Caco-2 (cell line): ENCODE results near the gene TAF12. TPM values are rescaled to one million over a fixed set of nuclear protein-coding genes. Genes with fewer than 3 reads are reported as not detected.

Experiments
- BruUV-seq: library from RNA; stranded (reverse); fragments of 400-500 nt; replicated peaks from 2 replicates; lab custom pipeline; 2021; lab: Mats Ljungman, UMichigan
- CTCF ChIA-PET: fragments of 300-600 bp; sonication (Branson Sonifier 250); formaldehyde crosslinking; loops from one replicate; lab custom pipeline; 2022; ENCODE audit warnings: antibody characterized with exemption; lab: Charles Lee
- POLR2A ChIA-PET: fragments of 300-600 bp; sonication (Branson Sonifier 250); formaldehyde crosslinking; loops from one replicate; lab custom pipeline; 2022; ENCODE audit warnings: antibody characterized with exemption; lab: Charles Lee
- DNase-seq, 2 experiments: peaks; one replicate each; pipeline versions ENCODE4 v3.0.0 to v3.0.0-alpha.2; 2020 to 2022
- H3K27me3 ChIP-seq: replicated peaks from 2 replicates; pipeline ENCODE4 v1.6.0; 2011; ENCODE audit warnings: low read length; ENCODE audit not compliant: control insufficient read depth, insufficient read depth
- H3K36me3 ChIP-seq: 2 replicates; pipeline ENCODE4 v1.5.1; 2011; ENCODE audit warnings: low read length; ENCODE audit not compliant: control insufficient read depth, insufficient read depth
- H3K4me1 ChIP-seq: fragments of 250-450 bp; sonication (Bioruptor Pico); 2 replicates; pipeline ENCODE4 v1.5.1; 2020; ENCODE audit warnings: mild to moderate bottlenecking
- H3K4me3 ChIP-seq: 2 replicates; pipeline ENCODE4 v1.5.1; 2011; ENCODE audit warnings: low read depth, mild to moderate bottlenecking, control low read depth, low read length
- H3K9me3 ChIP-seq: fragments of 250-450 bp; sonication (Bioruptor Pico); 2 replicates; pipeline ENCODE4 v1.5.1; 2020; ENCODE audit warnings: mild to moderate bottlenecking, moderate library complexity
- H3K27ac Mint-ChIP-seq: one replicate; pipeline ENCODE4 v1.8.0; 2022; ENCODE audit warnings: mixed read lengths; ENCODE audit not compliant: unreplicated experiment
- H3K27me3 Mint-ChIP-seq: one replicate; pipeline ENCODE4 v1.8.0; 2022; ENCODE audit warnings: mixed read lengths; ENCODE audit not compliant: insufficient read depth, unreplicated experiment
- H3K36me3 Mint-ChIP-seq: one replicate; pipeline ENCODE4 v1.8.0; 2022; ENCODE audit warnings: mild to moderate bottlenecking, mixed read lengths; ENCODE audit not compliant: insufficient read depth, unreplicated experiment
- H3K4me1 Mint-ChIP-seq: one replicate; pipeline ENCODE4 v1.8.0; 2022; ENCODE audit warnings: low read depth, mixed read lengths; ENCODE audit not compliant: unreplicated experiment
- H3K4me3 Mint-ChIP-seq: one replicate; pipeline ENCODE4 v1.8.0; 2022; ENCODE audit warnings: mild to moderate bottlenecking, moderate library complexity, mixed read lengths; ENCODE audit not compliant: unreplicated experiment
- H3K9me3 Mint-ChIP-seq: one replicate; pipeline ENCODE4 v1.8.0; 2022; ENCODE audit warnings: mixed read lengths; ENCODE audit not compliant: unreplicated experiment
- CTCF ChIP-seq, 2 experiments: fragments of 200-600 bp in 1 of 2; IDR thresholded peaks; 1 replicate in 1 of 2; 2 replicates in 1 of 2; pipeline versions ENCODE4 v1.5.1 to v1.8.0; 2011 to 2022; ENCODE audit warnings: antibody characterized with exemption in 1 of 2, control low read depth in 1 of 2, inconsistent platforms in 1 of 2, low read depth in 1 of 2, low read length in 1 of 2, mild to moderate bottlenecking in 1 of 2, moderate library complexity in 1 of 2; ENCODE audit not compliant: insufficient read depth in 1 of 2, severe bottlenecking in 1 of 2, unreplicated experiment in 1 of 2
- intact Hi-C: fragments of 100-400 bp; cut with micrococcal nuclease; formaldehyde crosslinking; loops from one replicate; pipeline ENCODE4 v1.10.0; 2022; ENCODE audit not compliant: unreplicated experiment
- total RNA-seq: library from RNA; stranded (reverse); gene quantifications from 2 replicates; pipeline ENCODE4 v1.2.3, GENCODE V29; 2022

Gene TAF12
- total RNA-seq, 1 experiment from 2014 or later, result 11.3 TPM

- Histone ChIP-seq H3K4me3 (no peak overlapping the region), H3K9me3 (no peaks in the 10 kb centered on the region), H3K4me1 (no peaks in the 10 kb centered on the region), H3K36me3 (no peaks in the 10 kb centered on the region; the same call in 1 of the 2 replicates), H3K27me3 (no peaks in the 10 kb centered on the region)
- no peak overlapping the region for H3K27ac Mint-ChIP-seq
- intact Hi-C loops, result no loop called here
- ChIA-PET CTCF (no interaction called here), POLR2A (interaction anchor here (1.0 kb wide), 1 partner anchor 10 kb away, joined by 4 read pairs; no protein-coding TSS in a partner anchor)
- no peaks in the 10 kb centered on the region for H3K4me1 Mint-ChIP-seq
- DNase-seq, result no peak
- no peak overlapping the region for H3K4me3 Mint-ChIP-seq
- no peak for TF ChIP-seq CTCF (IDR thresholded peaks at IDR 0.05; ENCODE audit: insufficient read depth in 1 of 2, low read depth in 1 of 2, low read length in 1 of 2, severe bottlenecking in 1 of 2, unreplicated experiment in 1 of 2)
- H3K27me3 Mint-ChIP-seq, result no peaks in the 10 kb centered on the region
- peaks cover 49% of the 10 kb centered on the region for H3K36me3 Mint-ChIP-seq
- no TSS peak for BruUV-seq
- H3K9me3 Mint-ChIP-seq, result no peaks in the 10 kb centered on the region
Observed at GRCh38 chr1:28571911-28572310, 71.0 kb downstream of the TAF12 start.

- no peak overlapping the region for H3K4me3 ChIP-seq
- Mint-ChIP-seq H3K36me3 (peaks cover 49% of the 10 kb centered on the region), H3K27ac (no peak overlapping the region), H3K4me3 (no peak overlapping the region), H3K4me1 (no peaks in the 10 kb centered on the region), H3K9me3 (no peaks in the 10 kb centered on the region), H3K27me3 (no peaks in the 10 kb centered on the region)
- no peak for DNase-seq
- ChIA-PET CTCF (no interaction called here), POLR2A (no interaction called here)
- BruUV-seq, result no TSS peak
- H3K27me3 ChIP-seq, result no peaks in the 10 kb centered on the region
- intact Hi-C loops, result no loop called here
- no peak for TF ChIP-seq CTCF (IDR thresholded peaks at IDR 0.05; ENCODE audit: insufficient read depth in 1 of 2, low read depth in 1 of 2, low read length in 1 of 2, severe bottlenecking in 1 of 2, unreplicated experiment in 1 of 2)
- H3K4me1 ChIP-seq, result no peaks in the 10 kb centered on the region
- H3K36me3 ChIP-seq, result no peaks in the 10 kb centered on the region
- no peaks in the 10 kb centered on the region for H3K9me3 ChIP-seq
Observed at GRCh38 chr1:28566931-28567330, 75.9 kb downstream of the TAF12 start.

- no peak for TF ChIP-seq CTCF (IDR thresholded peaks at IDR 0.05; ENCODE audit: insufficient read depth in 1 of 2, low read depth in 1 of 2, low read length in 1 of 2, severe bottlenecking in 1 of 2, unreplicated experiment in 1 of 2)
- ChIA-PET CTCF (no interaction called here), POLR2A (no interaction called here)
- Mint-ChIP-seq H3K4me3 (no peak overlapping the region), H3K27me3 (no peaks in the 10 kb centered on the region), H3K27ac (no peak overlapping the region), H3K4me1 (no peaks in the 10 kb centered on the region), H3K9me3 (no peaks in the 10 kb centered on the region), H3K36me3 (peaks cover 38% of the 10 kb centered on the region)
- Histone ChIP-seq H3K27me3 (no peaks in the 10 kb centered on the region), H3K9me3 (no peaks in the 10 kb centered on the region), H3K36me3 (no peaks in the 10 kb centered on the region; the same call in 1 of the 2 replicates), H3K4me1 (no peaks in the 10 kb centered on the region), H3K4me3 (no peak overlapping the region)
- intact Hi-C loops, result no loop called here
- BruUV-seq, result no TSS peak
- DNase-seq, result no peak
Observed at GRCh38 chr1:28565726-28566125, 77.1 kb downstream of the TAF12 start.
